OCI-LY7 (cell line): ENCODE results near the gene PDLIM3. TPM values are rescaled to one million over a fixed set of nuclear protein-coding genes. Genes with fewer than 3 reads are reported as not detected.

Experiments
- BruUV-seq: library from RNA; stranded (reverse); fragments of 400-500 nt; replicated peaks from 2 replicates; lab custom pipeline; 2021; lab: Mats Ljungman, UMichigan
- CTCF ChIA-PET: fragments of 300-600 bp; sonication (Branson Sonifier 250); formaldehyde crosslinking; loops from one replicate; lab custom pipeline; 2022; ENCODE audit warnings: antibody characterized with exemption; ENCODE audit not compliant: unreplicated experiment; lab: Charles Lee
- POLR2A ChIA-PET: fragments of 300-600 bp; sonication (Branson Sonifier 250); formaldehyde crosslinking; loops from one replicate; lab custom pipeline; 2022; ENCODE audit warnings: antibody characterized with exemption; lab: Charles Lee
- DNase-seq: peaks from one replicate; pipeline ENCODE4 v3.0.0-alpha.2; 2015; ENCODE audit warnings: low spot score
- H2AFZ ChIP-seq: fragments of 200-600 bp; sonication (generic), shearing (Covaris generic); 2 replicates; pipeline ENCODE4 v1.6.1; 2014; ENCODE audit warnings: mild to moderate bottlenecking, antibody characterized with exemption, low read length, moderate library complexity
- H3K27ac ChIP-seq: fragments of 200-600 bp; sonication (generic); 2 replicates; pipeline ENCODE4 v1.5.1; 2014; ENCODE audit warnings: mixed run types, low read depth, mild to moderate bottlenecking, moderate library complexity, low read length, inconsistent platforms; ENCODE audit not compliant: poor library complexity, severe bottlenecking
- H3K36me3 ChIP-seq: fragments of 200-600 bp; sonication (generic); 2 replicates; pipeline ENCODE4 v1.6.1; 2014; ENCODE audit warnings: mild to moderate bottlenecking, antibody characterized with exemption, low read length, moderate library complexity, mixed read lengths; ENCODE audit not compliant: insufficient read depth
- H3K4me1 ChIP-seq: fragments of 200-600 bp; sonication (generic); 2 replicates; pipeline ENCODE4 v1.5.1; 2014; ENCODE audit warnings: mild to moderate bottlenecking, low read length; ENCODE audit not compliant: insufficient read depth, poor library complexity, severe bottlenecking
- H3K4me2 ChIP-seq: fragments of 200-600 bp; sonication (generic); 2 replicates; pipeline ENCODE4 v1.6.1; 2014; ENCODE audit warnings: mild to moderate bottlenecking, low read length
- H3K4me3 ChIP-seq: fragments of 200-600 bp; sonication (generic); 2 replicates; pipeline ENCODE4 v1.5.1; 2014; ENCODE audit warnings: mild to moderate bottlenecking, low read depth, low read length; ENCODE audit not compliant: poor library complexity, severe bottlenecking
- H3K79me2 ChIP-seq: fragments of 200-600 bp; sonication (generic); 2 replicates; pipeline ENCODE4 v1.6.1; 2016; ENCODE audit warnings: low read depth, mild to moderate bottlenecking, low read length, moderate library complexity, mixed read lengths; ENCODE audit not compliant: insufficient read depth
- H3K9me2 ChIP-seq: fragments of 200-600 bp; sonication (generic); 2 replicates; pipeline ENCODE4 v1.6.1; 2016; ENCODE audit warnings: mild to moderate bottlenecking, low read length, mixed read lengths; ENCODE audit not compliant: insufficient read depth
- H3K9me3 ChIP-seq: fragments of 200-600 bp; sonication (generic); 2 replicates; pipeline ENCODE4 v1.6.1; 2014; ENCODE audit warnings: mild to moderate bottlenecking, mixed run types, low read length, mixed read lengths
- H4K20me1 ChIP-seq: fragments of 200-600 bp; sonication (generic); 2 replicates; pipeline ENCODE4 v1.6.1; 2014; ENCODE audit warnings: mild to moderate bottlenecking, antibody characterized with exemption, low read length, moderate library complexity, mixed read lengths; ENCODE audit not compliant: insufficient read depth
- CTCF ChIP-seq: fragments of 200-600 bp; sonication (generic); conservative IDR thresholded peaks from 2 replicates; pipeline ENCODE4 v1.5.1; 2014; ENCODE audit warnings: mild to moderate bottlenecking, antibody characterized with exemption, low read length, moderate library complexity, mixed read lengths
- EZH2phosphoT487 ChIP-seq: fragments of 200-600 bp; sonication (generic); IDR thresholded peaks from 2 replicates; pipeline ENCODE4 v1.6.1; 2018; ENCODE audit warnings: low read depth, borderline replicate concordance, mild to moderate bottlenecking, mixed run types, antibody characterized with exemption, low read length, moderate library complexity, mixed read lengths
- intact Hi-C: fragments of 100-400 bp; cut with micrococcal nuclease; formaldehyde crosslinking; loops from one replicate; pipeline ENCODE4 v1.10.0; 2022; ENCODE audit not compliant: unreplicated experiment
- total RNA-seq, 2 experiments: library from RNA; depleted of rRNA in 1 of 2; stranded (reverse); fragments of >200 nt in 1 of 2; shearing (Covaris generic) in 1 of 2; gene quantifications; 2 replicates each; pipeline ENCODE4 v1.2.3, GENCODE V29; 2014 to 2022

The PDLIM3 gene
- total RNA-seq, 2 experiments from 2014 or later = 0.03 TPM; not detected in 1

- no peaks in the 10 kb centered on the region for H3K4me1 ChIP-seq
- no peaks in the 10 kb centered on the region for H3K79me2 ChIP-seq
- H3K36me3 ChIP-seq = no peaks in the 10 kb centered on the region
- intact Hi-C loops = no loop called here
- ChIA-PET POLR2A (interaction anchor here (0.7 to 3.4 kb wide), 7 partner anchors 9 to 437 kb away, joined by 3 to 16 read pairs (median 5); partner anchors contain the start of gene ANKRD37), CTCF (interaction anchor here (0.6 to 0.9 kb wide), 3 partner anchors 11 to 21 kb away, joined by 3 to 4 read pairs (median 3); no protein-coding TSS in a partner anchor)
- H2AFZ ChIP-seq = no peak overlapping the region
- H3K9me2 ChIP-seq = no peaks in the 10 kb centered on the region
- H3K27ac ChIP-seq = no peak overlapping the region
- no peak for DNase-seq
- TF ChIP-seq CTCF (no peak), EZH2phosphoT487 (no peak)
- BruUV-seq = no TSS peak
- no peaks in the 10 kb centered on the region for H3K9me3 ChIP-seq
- H3K4me2 ChIP-seq = no peak overlapping the region
- no peaks in the 10 kb centered on the region for H4K20me1 ChIP-seq
- no peak overlapping the region for H3K4me3 ChIP-seq
These were observed 41.9 kb upstream of the PDLIM3 start for GRCh38 chr4:185576962-185577950.

- no peaks in the 10 kb centered on the region for H3K9me3 ChIP-seq
- H3K9me2 ChIP-seq = no peaks in the 10 kb centered on the region
- ChIA-PET POLR2A (interaction anchor here (0.6 to 3.4 kb wide), 10 partner anchors 8 to 436 kb away, joined by 3 to 16 read pairs (median 4); partner anchors contain the start of gene ANKRD37), CTCF (interaction anchor here (0.7 to 0.9 kb wide), 2 partner anchors 12 to 22 kb away, joined by 3 to 4 read pairs; no protein-coding TSS in a partner anchor)
- H4K20me1 ChIP-seq = no peaks in the 10 kb centered on the region
- H3K36me3 ChIP-seq = no peaks in the 10 kb centered on the region
- TF ChIP-seq EZH2phosphoT487 = no peak
- TF ChIP-seq CTCF = no peak
- BruUV-seq = no TSS peak
- 0 out of 2 replicates have a peak overlapping the region, but pooled peaks have one; percentile 19 for H2AFZ ChIP-seq
- H3K79me2 ChIP-seq = no peaks in the 10 kb centered on the region
- no peak overlapping the region for H3K4me2 ChIP-seq
- intact Hi-C loops = no loop called here
- no peak overlapping the region for H3K4me3 ChIP-seq
- no peaks in the 10 kb centered on the region for H3K4me1 ChIP-seq
- H3K27ac ChIP-seq = no peak overlapping the region
- no peak for DNase-seq
These were observed 41.1 kb upstream of the PDLIM3 start for GRCh38 chr4:185576314-185576961.
